Mucosa of descending colon (tissue), 3 donors: ENCODE data around the gene DEDD2. TPM values are rescaled to one million over a fixed set of nuclear protein-coding genes. Genes with fewer than 3 reads are reported as not detected.

Experiments
- ATAC-seq: fragments of 200-7000 bp; cut with Tn5 transposase; one replicate; pipeline ENCODE4 v1.9.1; 2020; ENCODE audit warnings: mild to moderate bottlenecking, moderate library complexity
- DNase-seq, 3 donors: peaks; one replicate each; pipeline ENCODE4 v3.0.0-alpha.2; 2020
- H3K36me3 ChIP-seq: fragments of 200-600 bp; one replicate; pipeline ENCODE4 v1.8.0; 2021; ENCODE audit warnings: low read depth, mild to moderate bottlenecking
- H3K4me1 ChIP-seq: fragments of 200-600 bp; one replicate; pipeline ENCODE4 v1.8.0; 2021; ENCODE audit warnings: low read depth, mild to moderate bottlenecking
- H3K4me3 ChIP-seq: fragments of 200-600 bp; one replicate; pipeline ENCODE4 v1.8.0; 2021; ENCODE audit warnings: mild to moderate bottlenecking
- H3K9me3 ChIP-seq: fragments of 200-600 bp; one replicate; pipeline ENCODE4 v1.8.0; 2021; ENCODE audit warnings: mild to moderate bottlenecking
- intact Hi-C, 2 donors: fragments of 100-400 bp; cut with DNase I in 1 of 2; cut with micrococcal nuclease in 1 of 2; formaldehyde crosslinking; loops; one replicate each; pipeline versions ENCODE4 v1.11.0 to v1.11.1; 2022; cut with DNase I, micrococcal nuclease
- total RNA-seq, 3 donors: library from RNA; stranded (reverse); fragmentation: NEBNext Ultra II Directional in 2 of 3; extraction: Animal tissue kit (Norgen Biotek cat#: 25700) in 2 of 3; gene quantifications; one replicate each; pipeline versions ENCODE4 v1.2.1 to v1.2.4, GENCODE V29; 2021 to 2023
- TF ChIP-seq, protein P1 (sequence below): fragments of 200-600 bp; IDR thresholded peaks from one replicate; pipeline ENCODE4 v1.8.0; 2022; ENCODE audit warnings: antibody characterized with exemption, mild to moderate bottlenecking
- donor health status: DM: no; HTN: no; CAD: no; lungs with moderate emphysema.
- donor health status: DM: no; HTN: no; CAD: no.
- donor health status: DM: no; HTN: yes; CAD: no.

Gene DEDD2
- total RNA-seq, 3 donors from 2014 or later: 28.0 to 40.1 (median 35.7) TPM

DNA sequence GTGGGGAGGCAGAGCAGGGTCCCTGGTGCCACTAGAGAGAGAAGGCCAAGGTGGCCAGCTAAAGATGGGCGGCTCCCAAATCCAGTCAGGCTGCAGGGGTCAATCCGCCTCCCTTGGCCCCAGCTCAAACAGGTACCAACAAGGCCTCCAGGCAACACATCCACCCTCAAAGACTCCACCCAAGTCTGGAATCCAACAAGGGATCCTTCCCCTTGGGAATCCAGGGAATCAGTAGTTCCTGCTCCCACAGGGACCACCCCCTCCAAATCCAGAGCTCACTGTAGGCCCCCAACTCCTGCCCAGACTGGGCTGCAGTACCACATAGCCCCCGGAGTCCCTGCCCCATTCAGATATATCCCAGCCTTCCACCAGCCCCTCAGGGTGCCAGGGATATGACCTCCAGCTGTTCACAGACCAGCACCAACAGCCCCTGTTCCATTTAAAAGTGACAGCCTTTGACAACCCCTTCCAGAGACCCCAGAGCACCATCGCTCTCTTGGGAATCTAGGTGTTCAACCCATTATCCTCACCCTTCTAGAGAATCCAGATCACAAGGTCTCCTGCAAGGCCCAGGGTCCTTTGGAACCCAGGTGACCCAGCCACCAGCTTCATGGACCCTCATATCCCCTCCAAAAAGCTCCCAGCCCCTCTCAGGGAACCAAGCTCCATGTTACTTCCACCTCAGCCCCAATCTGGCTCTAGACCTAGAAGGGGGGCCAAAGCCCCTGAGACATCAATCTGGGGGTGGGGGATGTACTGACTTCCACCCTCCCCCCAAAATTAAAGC, 34.3 kb upstream of the DEDD2 start:
- H3K36me3 ChIP-seq: no peaks in the 10 kb centered on the region
- peaks cover 13% of the 10 kb centered on the region for H3K4me1 ChIP-seq
- intact Hi-C loops: no loop called here
- ATAC-seq (no peak), DNase-seq (no peak)
- no peaks in the 10 kb centered on the region for H3K9me3 ChIP-seq
- TF ChIP-seq, protein P1, sequence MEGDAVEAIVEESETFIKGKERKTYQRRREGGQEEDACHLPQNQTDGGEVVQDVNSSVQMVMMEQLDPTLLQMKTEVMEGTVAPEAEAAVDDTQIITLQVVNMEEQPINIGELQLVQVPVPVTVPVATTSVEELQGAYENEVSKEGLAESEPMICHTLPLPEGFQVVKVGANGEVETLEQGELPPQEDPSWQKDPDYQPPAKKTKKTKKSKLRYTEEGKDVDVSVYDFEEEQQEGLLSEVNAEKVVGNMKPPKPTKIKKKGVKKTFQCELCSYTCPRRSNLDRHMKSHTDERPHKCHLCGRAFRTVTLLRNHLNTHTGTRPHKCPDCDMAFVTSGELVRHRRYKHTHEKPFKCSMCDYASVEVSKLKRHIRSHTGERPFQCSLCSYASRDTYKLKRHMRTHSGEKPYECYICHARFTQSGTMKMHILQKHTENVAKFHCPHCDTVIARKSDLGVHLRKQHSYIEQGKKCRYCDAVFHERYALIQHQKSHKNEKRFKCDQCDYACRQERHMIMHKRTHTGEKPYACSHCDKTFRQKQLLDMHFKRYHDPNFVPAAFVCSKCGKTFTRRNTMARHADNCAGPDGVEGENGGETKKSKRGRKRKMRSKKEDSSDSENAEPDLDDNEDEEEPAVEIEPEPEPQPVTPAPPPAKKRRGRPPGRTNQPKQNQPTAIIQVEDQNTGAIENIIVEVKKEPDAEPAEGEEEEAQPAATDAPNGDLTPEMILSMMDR: no peak
- no peak overlapping the region for H3K4me3 ChIP-seq

DNA sequence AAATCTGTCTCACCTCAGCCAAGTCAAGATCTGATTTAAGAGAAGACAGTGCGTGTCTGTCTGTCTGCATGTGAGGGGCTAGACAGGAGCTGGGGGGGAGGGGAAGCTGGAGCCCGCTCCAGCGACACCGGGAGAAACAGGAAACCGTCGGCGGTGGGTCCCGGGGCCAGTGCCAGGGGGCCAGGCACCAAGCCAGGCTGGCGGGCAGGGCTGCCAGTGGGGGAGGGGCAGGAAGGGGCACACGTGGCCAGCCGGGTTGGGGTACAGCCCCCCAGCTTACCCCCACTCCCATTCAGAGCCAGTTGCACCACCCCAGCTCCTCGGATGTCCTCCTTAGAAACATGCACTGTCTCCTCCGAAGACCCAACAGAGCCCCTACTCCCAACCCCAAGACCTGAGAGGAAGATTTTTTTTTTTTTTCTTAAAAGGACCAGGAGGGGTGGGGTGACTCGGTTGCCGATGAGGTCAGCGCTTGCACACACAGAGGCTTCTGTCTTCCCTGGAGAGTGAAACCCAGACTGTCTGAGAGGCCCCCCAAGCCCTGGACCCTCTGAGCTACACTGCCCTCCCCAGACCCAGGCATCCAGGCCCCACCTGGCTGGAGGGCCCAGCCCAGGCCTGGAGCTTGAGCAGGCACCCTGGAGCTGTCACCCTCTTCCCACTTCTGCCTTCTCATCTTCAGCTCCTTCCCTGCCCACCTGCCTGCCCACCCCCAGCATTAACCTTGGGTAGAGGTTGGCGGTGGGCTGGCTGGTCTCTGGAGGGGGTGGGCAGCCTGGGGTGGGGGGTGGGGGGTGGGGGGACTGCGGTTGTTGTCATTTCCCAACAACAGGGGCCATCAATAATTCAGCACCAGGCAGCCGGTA, 33.4 kb upstream of the DEDD2 start:
- peaks cover 13% of the 10 kb centered on the region for H3K4me1 ChIP-seq
- intact Hi-C loops: no loop called here
- no peaks in the 10 kb centered on the region for H3K36me3 ChIP-seq
- TF ChIP-seq, protein P1: no peak
- no peaks in the 10 kb centered on the region for H3K9me3 ChIP-seq
- peak in 1 of 3 donors; percentile 42 for DNase-seq
- ATAC-seq: no peak
- no peak overlapping the region for H3K4me3 ChIP-seq

DNA sequence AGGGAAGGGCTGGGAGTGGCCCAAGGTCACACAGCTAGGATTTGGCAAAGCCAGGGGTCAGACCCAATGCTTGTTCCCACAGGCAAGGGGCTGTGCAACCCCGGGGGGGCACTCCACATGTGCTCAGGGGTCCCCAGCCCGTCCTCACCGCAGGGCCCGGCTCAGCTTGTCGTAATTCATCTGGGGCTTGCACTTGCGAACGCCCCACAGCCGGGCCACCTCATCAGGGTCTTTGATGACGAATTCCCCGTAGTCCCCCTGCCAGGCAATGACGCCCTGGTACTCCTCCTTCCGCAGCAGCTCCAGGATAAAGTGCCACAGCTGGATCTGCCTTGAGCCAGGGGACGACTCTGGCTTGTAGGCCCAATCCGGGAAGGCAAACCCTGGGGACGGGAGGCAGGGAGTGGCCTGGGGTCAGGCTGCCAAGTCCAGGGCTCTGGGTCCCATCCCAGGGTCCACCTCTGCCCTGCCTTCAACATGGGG, 32.7 kb upstream of the DEDD2 start:
- Histone ChIP-seq H3K9me3 (no peaks in the 10 kb centered on the region), H3K4me3 (no peak overlapping the region), H3K4me1 (peaks cover 8% of the 10 kb centered on the region), H3K36me3 (no peaks in the 10 kb centered on the region)
- TF ChIP-seq, protein P1: no peak
- ATAC-seq (no peak), DNase-seq (no peak)
- intact Hi-C loops: no loop called here

DNA sequence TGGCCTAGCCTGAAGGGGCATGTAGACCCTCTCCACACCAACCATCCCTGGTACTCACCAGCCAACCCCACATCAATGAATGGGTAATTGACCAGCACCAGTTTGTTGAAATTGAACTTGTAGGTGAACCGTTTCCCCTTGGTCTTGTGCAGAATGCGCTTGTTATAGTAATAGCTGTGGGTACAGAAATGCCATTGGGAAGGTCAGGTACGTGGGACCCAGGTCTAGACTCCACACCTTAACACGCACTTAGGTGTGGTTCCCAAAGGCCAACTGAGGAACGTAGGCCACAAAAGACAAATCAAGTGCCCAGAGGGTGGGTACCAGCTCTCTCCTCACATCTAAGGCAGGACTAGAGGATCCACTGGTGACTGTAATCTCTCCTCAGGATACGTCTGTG, 32.3 kb upstream of the DEDD2 start:
- no peak for ATAC-seq
- no peaks in the 10 kb centered on the region for H3K36me3 ChIP-seq
- TF ChIP-seq, protein P1: no peak
- DNase-seq: no peak
- H3K9me3 ChIP-seq: no peaks in the 10 kb centered on the region
- intact Hi-C loops: loop anchor here in 1 of 2 donors (5.0 kb wide), 1 partner anchor 33 kb away; no protein-coding TSS in a partner anchor
- no peak overlapping the region for H3K4me3 ChIP-seq
- H3K4me1 ChIP-seq: peaks cover 9% of the 10 kb centered on the region

DNA sequence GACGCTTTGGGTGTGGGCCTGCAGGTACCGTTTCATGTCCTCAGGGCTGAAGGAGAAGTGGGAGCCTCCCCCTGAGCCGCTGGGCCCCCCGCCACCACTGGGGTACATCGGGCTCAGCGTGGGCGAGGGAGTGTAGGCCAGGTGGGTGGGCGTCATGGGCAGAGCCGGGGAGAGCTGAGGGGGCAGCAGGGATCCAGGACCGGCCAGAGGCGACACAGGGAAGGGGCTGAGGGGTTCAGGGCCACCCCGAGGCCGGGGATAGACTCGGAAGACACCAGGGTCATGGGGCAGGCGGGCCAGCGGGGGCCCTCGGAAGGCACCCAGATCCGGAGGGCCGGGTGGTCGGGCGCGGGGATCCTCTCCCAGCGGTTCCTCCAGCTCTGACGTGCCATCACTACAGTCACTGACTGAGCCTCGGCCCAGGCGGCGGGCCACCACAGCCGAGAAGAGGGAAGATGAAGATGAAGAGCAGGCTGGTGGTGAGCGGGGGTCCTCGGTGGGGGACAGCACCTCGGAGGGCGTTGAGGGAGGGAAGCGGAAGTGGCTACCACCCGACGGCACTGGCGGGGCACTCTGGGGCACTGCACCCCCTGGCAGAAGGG, 31.8 kb upstream of the DEDD2 start:
- DNase-seq (no peak), ATAC-seq (no peak)
- Histone ChIP-seq H3K4me1 (peaks cover 9% of the 10 kb centered on the region), H3K36me3 (no peaks in the 10 kb centered on the region), H3K4me3 (no peak overlapping the region), H3K9me3 (no peaks in the 10 kb centered on the region)
- intact Hi-C loops: loop anchor here in 1 of 2 donors (5.0 kb wide), 1 partner anchor 33 kb away; no protein-coding TSS in a partner anchor
- TF ChIP-seq, protein P1: no peak
